HG02798 (cell line): Measurements from ENCODE around the gene VWA3B.
"Not testable (repeated sequence)": the region's sequence is repeated elsewhere in the genome, so short reads cannot be mapped to it uniquely, and the experiment has no call there.

Experiments
- ATAC-seq: cut with Tn5 transposase; IDR thresholded peaks from one replicate; pipeline ENCODE4 v1.9.1; 2021; ENCODE audit warnings: mild to moderate bottlenecking; ENCODE audit not compliant: unreplicated experiment, poor library complexity

Gene VWA3B

DNA sequence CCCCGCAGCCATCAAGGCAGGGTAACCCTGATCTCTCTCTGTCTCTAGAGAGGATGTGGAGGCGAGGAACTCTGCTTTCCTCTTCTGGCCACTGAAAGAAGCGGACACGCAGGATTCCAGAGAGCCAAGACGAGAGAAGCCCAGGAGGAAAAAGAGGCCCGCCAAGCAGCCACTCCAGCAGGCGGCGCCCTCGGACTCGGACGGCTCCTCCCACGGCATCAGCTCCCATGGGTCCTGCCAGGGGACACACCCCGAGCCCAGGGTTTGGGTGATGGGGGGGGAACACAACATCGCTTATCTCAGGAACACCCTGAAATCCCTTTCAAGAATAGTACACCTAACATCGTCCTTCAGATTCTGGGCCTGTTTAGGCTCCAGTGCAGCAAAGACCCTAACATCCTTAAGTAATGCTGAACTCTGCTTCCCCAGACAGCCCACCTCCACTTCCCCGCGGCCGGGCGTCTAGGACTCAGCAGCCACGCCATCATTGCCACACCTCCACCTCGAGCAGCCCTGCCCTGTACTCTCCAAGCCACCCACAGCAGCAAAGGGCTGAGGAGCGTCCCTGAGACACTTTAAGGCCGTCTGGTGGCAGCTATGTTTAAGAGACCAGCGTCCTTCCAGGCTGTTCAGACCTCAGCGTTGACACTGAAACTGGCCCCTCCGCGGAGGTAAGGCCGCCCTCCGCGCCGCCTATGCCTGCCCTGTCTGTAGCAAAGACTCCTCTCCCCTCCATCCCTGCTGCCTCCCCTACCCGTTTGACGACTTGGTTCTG lies 225.0 kb downstream of the VWA3B start:
- no peak for ATAC-seq

DNA sequence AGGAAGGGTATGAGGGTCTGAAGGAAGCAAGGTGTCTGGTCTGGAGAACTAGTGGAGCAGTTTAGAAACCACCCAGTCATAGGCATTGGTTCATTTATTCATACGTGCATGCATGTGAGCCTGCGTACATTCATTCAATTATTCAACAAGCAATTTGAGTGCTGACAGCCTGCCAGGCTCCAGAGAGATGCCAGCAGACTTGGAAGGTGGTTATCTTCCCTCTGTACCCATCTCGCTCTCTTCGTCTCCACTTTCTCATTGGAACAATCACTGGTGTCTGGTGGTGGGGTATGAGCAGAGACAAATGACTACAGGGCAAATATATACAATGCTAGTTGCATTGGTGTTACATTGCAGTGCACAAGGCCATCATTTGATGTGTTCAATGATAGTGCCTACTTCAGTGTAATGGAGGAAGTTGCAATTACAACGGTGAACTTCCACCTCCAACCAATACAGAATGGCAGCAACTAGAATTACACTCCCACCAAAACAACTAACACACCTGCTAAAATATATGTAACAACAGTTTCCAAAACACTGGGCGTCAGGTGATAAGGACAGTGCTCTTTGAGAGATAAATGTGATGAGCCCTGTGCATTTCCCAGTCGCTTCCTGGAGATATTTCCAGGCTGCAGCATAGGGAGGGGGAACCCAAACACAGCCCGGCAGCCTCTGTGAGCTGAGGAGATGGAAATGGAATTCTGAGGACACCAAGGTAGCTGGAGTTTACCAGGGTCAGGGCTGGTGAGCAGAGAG lies 226.7 kb downstream of the VWA3B start:
- no peak for ATAC-seq

DNA sequence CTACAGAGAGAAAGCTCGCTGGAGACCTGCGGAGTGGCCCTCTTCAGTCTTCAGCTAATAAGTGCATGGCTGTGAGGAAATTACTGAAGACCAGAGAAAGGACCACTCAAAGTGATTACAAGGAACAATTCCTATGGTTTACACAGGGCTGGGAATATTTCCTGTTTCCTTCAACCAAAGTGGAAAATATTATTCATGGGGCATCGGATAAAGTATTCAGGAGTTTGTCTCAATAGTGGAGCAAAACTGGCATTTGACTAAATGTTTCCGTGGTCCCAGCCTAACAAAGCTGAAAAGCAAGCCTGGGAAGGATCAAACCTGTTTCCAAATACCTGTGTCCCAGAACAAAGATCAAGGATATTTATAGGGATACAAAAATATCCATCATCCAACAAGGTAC lies 227.3 kb downstream of the VWA3B start:
- ATAC-seq: no peak

GRCh38 chr2:98315957-98316356 lies 229.0 kb downstream of the VWA3B start:
- ATAC-seq: no peak

DNA sequence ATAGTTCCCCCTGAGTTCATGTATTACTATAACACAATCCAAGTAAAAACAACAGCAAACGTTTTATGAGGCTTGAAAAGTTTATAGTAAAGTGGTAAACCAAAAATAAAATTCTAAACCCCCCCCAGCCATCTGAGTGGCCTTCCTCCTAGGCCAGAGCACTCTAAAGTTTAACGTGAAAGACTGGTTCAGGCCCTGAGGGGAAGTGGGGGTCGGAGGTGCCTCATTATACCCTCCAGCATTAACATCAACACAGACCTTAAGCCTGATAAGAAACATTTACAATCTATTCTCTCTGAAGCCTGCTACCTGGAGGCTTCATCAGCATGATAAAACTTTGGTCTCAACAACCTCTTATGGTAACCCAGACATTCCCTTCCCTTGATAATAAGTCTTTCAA lies 230.2 kb downstream of the VWA3B start:
- ATAC-seq: no peak

DNA sequence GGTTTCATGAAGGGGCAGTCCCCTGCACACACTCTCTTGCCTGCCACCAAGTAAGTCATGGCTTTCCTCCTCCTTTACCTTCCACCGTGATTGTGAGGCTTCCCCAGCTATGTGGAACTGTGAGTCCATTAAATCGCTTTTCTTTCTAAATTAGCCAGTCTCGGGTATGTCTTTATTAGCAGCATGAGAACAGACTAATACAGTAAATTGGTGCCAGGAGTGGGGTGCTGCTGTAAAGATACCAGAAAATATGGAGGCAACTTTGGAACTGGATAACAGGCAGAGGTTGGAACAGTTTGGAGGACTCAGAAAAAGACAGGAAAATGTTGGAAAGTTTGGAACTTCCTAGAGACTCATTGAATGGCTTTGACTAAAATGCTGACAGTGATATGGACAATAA lies 233.2 kb downstream of the VWA3B start:
- not testable (repeated sequence) for ATAC-seq

GRCh38 chr2:98324181-98324580 lies 237.2 kb downstream of the VWA3B start:
- no peak for ATAC-seq

DNA sequence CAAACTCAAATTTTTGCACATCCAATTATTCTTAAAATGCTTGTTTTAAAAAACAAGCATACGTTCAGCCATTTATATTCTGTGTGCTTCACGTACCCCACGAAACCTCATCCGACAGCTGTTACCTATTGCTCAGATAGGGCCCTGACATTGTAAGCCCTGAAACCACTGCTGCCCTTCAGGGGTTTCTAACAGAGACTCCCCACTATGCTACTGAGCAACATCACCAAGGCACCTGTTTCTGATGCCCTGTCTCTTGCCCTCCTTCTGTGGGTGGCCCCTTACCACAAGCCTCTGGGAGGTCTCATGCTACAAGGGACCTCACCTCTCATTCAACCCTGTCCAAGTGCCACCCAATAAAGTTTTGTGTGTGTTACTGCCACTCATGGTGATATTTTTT lies 240.8 kb downstream of the VWA3B start:
- no peak for ATAC-seq

DNA sequence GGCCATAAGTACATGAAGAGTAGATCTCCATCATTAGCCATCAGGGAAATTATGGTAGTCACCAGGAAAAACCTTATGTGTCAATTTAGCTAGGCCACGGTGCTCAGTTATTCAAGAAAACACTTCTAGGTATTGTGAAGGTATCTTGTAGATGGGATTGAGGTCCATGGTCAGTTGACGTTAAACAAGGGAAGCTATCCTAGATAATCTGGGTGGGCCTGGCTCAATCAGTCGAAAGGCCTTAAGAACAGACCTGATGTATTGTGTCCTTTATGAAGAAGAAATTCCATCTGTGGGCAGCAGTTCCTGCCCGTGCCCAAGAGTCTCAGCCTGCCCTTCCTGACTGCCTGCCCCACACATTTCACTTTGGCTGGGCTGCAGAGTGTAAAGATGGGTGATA lies 242.6 kb downstream of the VWA3B start:
- ATAC-seq: no peak

GRCh38 chr2:98332989-98333388 lies 246.0 kb downstream of the VWA3B start:
- no peak for ATAC-seq

DNA sequence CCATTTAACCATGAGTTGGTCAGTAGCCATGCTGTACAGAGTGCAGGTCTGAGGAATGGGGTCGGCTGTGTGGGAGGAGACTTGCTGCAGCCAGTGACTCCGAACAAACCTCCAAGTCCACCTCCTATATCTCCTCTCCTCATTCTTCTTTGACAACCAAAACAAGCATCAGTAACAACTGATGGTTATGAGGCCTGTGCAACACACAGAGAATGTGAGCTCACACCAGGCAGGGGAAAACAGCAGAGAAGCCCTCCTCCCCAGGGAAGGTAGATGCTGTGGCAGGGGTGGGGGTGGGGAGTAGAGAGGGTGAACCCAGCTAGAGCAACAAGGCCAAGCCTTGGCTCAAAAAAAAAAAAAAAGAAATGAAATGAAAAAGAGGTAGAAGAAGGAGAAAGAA lies 247.0 kb downstream of the VWA3B start:
- ATAC-seq: no peak

GRCh38 chr2:98334439-98335078 lies 247.6 kb downstream of the VWA3B start:
- ATAC-seq: no peak

DNA sequence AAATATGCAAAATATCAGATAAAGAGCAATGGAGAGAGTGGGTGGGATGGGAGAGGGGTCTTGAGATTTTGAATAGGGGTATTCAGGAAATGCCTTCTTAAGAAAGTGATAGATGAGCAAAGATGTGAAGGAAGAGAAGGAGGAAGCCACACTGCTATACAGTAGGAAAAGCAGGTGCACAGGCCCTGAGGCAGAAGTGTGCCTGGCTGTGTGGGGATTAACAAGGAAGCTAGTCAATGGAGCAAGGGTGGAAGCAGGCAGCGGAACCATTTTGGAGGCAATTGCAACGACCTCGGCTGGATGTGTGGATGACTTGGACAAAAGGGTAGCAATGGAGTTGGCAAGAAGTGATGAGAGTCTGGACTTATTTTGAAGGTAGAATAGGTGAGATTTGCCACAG lies 248.3 kb downstream of the VWA3B start:
- ATAC-seq: no peak

GRCh38 chr2:98341241-98341640 lies 254.3 kb downstream of the VWA3B start:
- no peak for ATAC-seq

- ATAC-seq: no peak
Measured at GRCh38 chr2:98343285-98343684, 256.3 kb downstream of the VWA3B start.

DNA sequence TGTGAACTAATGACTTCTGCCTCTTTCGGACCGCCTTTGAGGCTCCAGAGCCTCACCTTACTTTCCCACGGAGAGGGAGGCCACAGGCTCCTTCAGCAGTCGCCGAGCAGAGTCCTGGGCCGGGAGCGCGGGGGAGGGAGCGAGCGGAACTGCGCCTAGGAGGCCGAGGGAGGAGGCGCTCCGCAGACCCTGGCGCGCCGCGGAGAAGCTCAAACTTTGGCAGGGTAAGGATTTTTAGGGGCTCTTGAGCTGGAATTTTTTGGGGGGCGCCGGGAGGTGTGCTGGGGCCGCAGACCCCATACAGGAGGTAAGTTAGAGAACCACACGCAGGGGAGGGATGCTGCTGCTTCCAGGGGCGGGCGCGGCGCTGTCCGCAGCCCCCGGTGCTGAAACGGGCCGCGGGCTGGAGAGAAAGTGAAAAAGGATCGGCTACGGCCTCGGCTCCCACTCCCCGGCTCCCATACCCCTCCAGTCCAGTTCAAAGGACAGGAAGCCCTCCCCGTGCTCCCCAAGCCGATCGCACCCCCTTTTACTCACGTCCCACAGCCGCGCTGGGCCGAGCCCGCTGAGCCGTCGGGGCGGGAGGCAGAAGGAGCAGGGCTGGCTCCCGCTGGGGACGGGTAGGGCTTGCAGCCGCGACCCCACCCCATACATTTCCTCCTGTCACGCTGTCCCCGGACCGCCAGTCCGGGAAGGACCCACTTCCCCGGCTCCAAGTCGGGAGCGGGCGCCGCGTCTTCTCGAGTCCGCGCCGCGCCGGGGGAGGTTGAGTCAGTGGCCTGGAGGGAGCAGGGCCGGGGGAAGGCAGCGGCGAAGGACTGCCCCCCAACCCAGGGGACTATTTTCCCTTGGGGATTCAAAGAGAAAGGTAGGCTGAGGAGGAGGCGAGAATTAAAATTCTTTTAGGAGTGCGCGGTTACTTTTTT lies 259.6 kb downstream of the VWA3B start, which contains the start of gene CNGA3:
TSS of gene CNGA3 (plus strand) at position 146 of the 926 bp plus-strand sequence. CDS start 23,520 bp downstream, outside the sequence.
- no peak for ATAC-seq

- ATAC-seq: no peak
Measured at GRCh38 chr2:98347298-98348065, 260.5 kb downstream of the VWA3B start.

DNA sequence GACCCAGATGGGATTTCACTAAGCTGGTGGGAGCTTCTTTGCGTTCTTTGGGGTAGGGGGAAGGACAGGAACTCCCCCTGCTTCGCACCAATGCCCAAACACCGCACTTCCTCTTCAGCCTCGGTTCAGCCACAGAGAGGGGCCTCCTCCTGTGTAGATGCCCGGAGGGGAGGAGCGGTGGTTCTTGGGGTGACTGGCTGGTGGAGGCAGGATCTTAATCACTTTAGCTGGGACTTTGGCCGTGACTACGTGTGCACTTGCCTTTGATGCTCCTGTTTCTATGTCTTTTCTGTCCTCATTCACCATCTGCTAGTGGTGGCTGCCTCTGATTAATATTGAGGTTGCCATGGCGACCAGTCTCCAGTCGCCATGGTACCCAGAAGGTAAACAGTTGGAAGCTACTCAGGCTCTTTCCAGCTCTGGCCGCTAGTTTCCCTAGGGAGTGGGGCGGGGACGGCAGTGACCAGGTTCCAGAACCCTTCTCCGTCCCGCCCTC lies 261.1 kb downstream of the VWA3B start:
- no peak for ATAC-seq

- ATAC-seq: no peak
Measured at GRCh38 chr2:98350411-98350810, 263.4 kb downstream of the VWA3B start.
